ENCODE data around the gene NNT.

The NNT gene

DNA sequence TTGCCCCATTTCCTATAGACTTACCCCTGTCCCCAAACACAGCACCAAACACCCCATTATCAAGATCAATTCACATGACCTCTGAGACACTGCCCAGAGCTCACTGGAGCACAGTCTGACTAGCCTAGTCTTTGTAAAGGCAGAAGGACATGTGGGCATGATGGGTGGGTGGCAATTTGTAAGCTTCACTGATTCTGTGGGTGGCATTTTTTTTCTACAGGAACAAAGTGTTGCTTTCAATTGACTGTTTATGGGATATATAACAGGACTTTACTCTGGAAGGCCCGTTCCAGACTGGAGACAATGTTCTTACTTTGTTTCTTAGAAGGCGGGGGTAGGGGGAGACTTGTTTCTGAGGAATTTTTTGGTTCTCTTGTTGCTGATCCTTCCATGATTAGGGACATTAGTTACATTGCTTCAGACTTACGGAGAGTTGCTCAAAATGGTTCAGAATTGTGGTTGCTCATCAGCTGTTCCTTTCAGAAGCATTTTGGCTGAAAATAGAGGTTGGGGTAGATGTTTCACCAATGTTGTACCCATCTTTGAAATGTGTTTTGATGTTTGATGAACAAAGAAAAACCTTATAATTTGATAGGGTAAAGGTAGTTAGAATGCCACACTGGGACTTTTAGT lies 20.2 kb downstream of the NNT start:
- DNase-seq (ENCODE audit: low read depth in 2 of 2), result no peak

DNA sequence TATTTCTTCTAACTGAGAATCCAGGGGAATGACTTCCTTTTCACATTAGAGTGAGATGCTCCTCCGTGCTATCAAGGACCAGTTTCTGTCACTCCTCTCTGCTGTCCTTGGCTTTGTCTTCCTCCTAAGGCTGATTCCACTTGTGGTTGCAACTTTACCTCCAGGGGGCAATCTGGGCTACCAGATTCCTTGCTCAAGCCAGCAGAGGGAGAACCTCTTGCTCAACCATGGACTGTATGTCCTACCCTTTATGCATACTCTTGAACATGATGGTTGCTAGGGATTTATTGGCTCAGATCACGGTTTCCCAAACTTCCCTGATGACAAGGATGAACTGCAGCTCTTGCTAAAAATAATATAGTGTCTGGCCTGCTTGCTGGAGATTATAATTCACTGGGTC lies 24.0 kb downstream of the NNT start:
- DNase-seq (ENCODE audit: low read depth in 2 of 2), result no peak

DNA sequence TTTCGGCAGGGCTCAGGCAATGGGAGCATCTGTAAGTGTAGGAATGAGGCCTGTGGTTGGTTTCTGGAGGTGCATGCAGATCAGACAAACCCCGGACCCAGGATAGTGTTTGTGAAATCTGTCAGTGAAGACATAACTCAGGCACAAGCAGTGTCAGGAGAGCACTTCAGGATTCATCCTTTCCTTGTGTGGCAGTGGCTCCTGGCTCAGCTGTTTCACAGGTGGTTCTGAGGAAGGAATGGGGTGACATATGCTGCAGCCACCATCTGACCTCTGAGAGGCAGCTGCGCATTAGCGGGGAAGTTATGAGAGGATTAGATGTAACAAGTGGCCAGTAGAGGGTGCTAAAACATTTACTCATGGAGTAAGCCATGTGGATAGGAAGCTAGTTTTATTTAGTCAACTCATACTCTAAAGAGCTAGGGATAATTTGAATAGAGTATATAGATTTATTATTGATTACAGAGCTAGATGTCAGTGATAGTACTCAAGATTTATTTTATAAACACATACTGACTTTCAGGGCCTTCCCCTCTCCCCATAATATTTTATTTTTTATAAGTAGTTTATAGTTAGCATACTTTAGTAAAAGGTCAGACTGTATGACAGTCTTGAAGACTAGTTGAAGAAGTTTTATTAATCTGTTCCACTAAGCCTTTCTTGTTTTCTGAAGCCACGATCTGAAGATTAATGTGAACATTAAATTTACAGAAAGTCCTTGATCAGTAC lies 28.4 kb downstream of the NNT start:
- no peak for DNase-seq (ENCODE audit: low read depth in 2 of 2)

DNA sequence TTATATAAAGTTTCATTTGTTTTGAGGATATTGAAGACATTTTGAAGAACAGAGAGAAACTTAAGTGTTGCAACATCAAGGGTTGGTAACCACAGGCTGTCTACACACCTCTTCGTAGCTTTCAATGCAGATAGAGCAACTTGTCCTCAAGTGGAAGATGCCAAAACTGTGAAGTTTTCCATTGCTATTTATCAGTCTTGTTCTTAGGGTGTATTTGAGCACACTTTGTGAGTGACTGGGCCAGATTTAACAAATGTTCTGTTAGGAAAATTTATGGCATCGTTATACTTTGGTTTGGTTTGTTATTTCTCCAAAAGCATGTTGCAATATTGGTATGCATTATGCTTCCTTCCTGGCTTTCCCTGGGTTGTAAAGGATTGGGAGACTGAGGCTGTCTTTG lies 31.6 kb downstream of the NNT start:
- no peak for DNase-seq (ENCODE audit: low read depth in 2 of 2)

DNA sequence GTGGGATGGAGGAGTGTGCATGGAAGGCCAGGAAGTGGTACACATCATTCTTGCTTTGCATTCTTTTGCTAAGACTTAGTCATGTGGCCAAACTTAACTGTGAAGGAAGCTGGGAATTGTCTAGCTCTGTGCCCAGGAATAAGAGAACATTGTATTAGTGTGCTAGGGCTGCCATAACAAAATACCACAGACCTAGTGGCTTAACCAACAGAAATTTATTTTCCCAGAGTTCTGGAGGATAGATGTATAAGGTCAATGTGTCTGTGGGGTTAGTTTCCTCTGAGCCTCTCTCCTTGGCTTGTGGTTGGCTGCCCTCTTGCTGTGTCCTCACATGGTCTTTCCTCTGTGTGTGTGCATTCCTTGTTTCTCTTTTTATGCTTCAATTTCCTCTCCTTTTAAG lies 32.4 kb downstream of the NNT start:
- DNase-seq (ENCODE audit: low read depth in 2 of 2), result no peak

DNA sequence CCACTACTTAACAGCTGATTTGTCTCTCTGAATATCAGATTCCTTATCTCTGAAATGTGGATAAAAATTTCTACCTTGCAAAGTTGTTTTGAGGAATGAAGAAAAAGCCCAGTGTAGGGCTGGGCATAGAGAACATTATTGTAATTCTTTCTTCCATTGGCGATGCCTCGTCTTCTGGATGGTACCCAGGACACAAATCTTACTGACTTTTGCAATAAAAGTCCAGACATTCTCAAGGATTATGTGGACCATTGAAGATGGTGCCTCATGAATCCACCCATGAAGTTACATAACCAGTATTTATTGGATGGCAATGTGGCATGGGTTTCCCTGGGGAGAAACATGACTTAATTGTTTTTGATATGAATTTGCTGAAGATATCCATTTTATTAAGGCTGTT lies 33.1 kb downstream of the NNT start:
- no peak for DNase-seq (ENCODE audit: low read depth in 2 of 2)

DNA sequence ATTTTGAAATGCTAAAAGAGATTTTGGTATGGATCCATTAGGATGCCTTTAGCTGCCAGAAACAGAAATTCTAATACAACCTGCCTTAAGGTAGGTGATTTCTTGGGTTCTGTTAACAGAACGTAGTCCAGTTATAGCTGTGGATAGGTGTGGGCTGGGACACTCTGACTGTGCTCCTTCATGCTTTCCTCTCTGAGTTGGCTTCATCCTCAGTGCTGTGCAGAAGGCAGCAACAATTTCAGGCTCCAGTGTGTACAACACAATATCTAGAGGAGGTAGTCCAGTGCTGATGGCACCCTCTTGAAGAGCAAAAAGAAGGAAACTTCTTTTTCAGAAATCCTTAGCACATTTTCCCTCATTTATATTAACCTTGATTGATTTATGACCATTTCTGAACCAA lies 34.4 kb downstream of the NNT start:
- no peak for DNase-seq (ENCODE audit: low read depth in 2 of 2)

DNA sequence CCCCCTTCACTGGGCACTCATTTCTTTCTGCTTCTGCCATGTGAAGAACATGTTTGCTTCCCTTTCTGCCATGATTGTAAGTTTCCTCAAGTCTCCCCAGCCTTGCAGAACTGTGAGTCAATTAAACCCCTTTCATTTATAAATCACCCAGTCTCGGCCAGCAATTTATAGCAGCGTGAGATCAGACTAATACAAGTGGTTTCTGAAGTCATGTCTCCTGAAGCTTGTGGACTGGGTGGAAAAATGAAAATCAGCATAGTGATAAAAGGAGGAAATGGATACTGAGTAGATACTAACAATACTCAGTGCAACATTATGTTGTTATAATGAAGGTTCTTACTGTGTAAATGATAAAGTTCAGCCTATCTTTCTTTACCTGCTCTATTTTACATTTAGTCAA lies 35.1 kb downstream of the NNT start:
- DNase-seq (ENCODE audit: low read depth in 2 of 2), result no peak

DNA sequence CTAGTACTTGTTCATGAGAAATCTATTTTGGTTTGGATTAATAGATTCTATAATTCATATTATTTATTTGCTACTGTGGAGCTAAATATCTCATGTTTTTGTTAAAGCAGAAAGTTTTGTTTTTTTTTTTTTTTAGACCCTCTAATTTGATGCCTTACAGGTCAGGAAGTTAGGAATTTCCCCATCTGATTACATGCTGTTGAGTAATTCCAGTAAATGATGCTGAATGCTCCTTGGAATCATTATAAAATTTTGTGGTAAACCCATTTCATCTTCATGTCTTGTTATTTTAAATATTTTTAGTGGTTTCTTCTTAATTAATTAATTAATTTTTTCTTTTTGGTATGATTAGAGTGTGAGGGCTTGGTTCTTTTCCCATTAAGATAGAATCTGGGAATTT lies 35.6 kb downstream of the NNT start:
- DNase-seq (ENCODE audit: low read depth in 2 of 2), result no peak

DNA sequence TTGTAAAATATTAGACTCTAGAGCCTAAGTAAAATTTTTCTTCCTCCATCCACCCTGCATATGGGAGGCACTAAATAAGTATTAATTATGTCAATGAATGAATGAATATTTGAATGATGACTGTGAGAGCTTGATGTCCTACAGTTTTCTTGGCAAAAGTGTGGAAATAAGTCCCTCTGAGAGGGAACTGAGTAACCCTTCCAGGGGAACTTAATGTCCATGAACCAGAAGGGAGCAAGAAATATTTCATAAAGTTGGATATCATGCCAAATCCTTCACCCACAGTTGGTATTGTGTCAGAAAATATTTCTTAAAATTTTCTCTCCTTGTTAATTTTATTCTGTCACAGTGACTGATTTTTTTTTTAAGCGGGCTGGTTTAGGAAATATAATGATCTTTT lies 36.6 kb downstream of the NNT start:
- no peak for DNase-seq (ENCODE audit: low read depth in 2 of 2)

DNA sequence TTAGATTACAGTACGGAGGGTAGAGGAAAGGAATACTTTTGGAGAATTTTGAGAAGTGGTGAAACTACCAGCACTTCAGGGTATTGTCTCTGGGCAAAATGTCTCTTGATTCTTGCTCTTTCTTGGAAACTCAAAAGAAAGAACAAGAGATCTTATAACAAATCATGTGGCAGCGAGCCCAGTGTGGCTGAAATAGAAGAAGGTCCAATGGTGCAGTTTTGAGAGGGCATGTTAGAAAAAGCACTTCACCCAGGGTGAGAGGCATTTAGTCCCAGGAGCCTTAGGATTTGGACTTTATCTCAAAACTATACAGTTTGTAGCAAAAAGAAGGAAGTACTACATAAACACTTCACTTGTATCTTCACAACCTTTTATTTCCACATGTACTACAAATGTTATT lies 39.4 kb downstream of the NNT start:
- no peak for DNase-seq (ENCODE audit: low read depth in 2 of 2)

DNA sequence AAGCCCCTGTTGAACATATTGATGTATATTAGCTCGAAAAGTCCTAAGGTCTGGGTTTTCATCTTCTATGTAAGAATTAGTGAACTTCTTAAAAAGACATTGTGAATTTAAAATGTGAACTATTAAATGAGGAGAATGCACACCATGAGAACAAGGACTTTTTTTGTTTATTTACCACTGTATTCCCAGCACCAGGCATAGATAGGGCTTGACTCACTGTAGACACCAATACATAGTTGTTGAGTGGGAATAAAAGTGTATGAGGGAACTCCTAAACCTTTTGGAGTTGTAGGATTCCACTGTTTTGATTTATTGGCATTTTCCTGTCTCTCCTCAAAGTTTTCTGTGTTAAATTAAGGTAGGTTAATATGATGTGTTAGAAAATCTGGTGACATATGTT lies 40.3 kb downstream of the NNT start:
- DNase-seq (ENCODE audit: low read depth in 2 of 2), result no peak

DNA sequence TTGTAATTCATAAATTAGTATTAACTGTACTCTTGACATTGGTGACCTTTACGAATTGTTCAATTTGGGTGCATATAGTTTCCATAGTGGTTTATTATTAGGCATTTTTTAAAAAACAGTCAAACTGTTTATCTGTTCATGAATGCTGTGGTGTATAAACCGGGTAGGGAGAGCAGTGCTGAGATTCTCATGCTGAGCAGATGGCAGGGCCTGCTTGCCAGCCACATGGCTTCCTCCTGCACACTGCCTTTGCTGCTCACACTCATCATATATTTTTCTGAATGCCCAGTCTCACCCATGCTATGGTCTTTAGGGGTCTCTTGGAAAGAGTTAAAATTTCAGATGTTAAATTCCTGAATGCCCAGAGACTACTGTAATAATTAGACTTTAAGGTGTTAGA lies 40.8 kb downstream of the NNT start:
- DNase-seq (ENCODE audit: low read depth in 2 of 2), result no peak

DNA sequence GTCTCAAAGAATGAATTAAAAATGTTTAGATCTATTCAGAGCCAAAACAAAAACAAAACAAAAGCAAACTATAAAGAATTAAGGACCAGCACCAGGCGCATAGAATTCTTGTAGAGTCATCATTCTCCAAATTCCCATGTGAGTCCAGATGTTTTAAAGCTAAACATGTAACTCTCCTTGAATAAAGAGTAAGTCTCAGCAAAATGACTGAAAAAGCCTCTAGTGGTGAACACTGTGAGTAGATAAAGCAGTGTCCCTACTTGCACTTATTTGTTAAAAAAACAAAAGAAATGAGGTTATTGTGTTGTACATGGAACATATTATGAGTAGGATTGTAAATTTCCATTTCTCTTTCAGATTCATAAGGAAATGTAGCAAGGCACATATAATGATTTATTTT lies 44.0 kb downstream of the NNT start:
- no peak for DNase-seq (ENCODE audit: low read depth in 2 of 2)

DNA sequence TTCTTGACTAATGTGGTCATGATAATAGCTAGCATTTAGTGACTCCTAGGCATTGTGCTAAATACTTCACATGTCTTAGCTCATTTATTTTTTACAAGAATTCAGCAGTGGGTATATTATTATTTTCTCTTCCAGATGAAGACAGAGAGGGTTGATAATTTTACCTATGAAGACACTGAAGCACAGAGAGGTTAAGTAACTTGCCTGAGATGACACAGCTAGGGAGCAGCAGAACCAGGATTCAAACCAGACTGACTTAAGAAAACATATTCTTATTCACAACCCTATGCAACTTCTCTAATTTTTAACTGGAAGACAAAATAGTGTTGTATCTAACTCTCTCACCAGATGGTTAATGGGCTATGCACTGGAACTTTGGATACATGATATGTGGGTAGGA lies 44.8 kb downstream of the NNT start:
- DNase-seq (ENCODE audit: low read depth in 2 of 2), result no peak

DNA sequence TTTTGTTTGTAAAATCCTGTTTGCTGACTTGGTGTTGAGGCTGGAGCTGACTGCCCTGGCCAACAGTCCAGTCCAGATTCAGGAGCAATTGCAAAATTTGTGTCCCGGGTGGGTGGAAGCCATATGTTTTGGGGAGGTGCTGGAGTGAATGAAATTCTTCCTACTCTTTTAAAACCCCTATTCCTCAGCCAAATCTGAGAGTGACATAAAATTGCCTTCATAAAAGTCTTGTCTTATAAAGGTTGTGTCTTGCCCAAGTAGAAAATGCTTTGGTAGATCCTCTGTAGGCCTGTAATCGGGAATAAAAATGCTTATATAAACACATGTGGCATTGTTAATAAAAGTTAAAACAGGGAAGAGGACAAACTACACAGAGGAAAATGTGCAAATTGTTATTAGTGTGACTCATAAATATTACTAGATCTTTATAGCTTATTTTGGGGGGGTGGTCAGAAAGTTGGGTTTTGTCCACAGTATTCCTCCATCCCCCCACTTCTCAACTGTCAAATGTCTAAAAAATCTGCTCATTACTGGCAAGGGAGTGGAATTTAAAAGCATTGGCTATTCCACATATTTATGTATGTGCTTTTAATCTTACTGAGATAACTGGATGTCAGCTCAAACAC lies 45.6 kb downstream of the NNT start:
- DNase-seq (ENCODE audit: low read depth in 2 of 2), result no peak

DNA sequence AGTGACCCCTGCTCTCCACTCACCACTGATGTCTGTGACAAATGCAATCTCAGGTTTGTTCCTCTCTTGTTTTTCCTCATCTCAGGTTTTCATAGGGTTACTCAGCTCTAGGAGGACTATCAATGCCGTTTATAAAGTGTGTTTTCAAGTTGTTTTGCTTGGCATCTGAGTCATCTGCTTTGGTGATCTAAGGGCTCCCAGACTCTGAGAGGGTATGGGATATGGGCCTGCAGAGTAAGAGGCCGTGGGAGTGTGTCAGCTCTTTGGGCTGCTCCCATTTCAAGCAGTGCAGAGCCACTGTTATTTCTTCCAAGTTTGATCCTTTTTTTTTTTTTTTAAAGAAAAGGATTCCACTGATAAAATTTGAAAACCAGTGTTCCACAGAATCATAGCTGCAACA lies 46.3 kb downstream of the NNT start:
- DNase-seq (ENCODE audit: low read depth in 2 of 2), result no peak

DNA sequence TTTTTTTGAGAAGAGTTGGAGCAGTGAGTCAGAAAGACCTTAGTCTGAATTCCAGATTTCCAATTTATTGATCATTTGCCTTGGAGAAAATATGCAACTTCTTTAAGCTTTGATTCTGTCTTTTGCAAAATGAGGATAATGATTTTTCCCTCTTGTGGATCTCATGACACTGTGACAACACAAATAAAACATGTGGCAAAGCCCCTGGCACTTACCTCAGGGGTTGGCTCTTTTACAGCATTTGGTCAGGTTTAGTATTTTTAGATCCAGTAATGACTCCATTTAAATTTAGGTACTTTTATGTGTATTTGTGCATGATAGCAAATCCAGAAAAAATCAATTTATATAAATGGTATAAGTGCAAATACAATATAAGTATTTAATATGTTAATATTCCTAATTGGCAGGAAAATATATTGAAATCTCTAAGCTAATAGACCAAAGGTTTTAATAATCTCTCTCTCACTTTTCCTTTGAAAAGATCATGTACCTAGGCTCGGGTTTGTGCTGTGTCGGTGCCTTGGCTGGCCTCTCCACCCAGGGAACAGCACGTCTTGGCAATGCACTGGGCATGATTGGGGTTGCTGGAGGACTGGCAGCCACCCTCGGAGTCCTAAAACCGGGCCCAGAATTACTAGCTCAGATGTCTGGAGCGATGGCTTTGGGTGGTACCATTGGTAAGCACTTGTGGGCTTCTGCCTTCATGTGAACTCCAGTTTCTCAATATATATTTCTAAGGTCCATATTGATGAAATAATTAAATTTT lies 49.7 kb downstream of the NNT start:
- no peak for DNase-seq (ENCODE audit: low read depth in 2 of 2)

DNA sequence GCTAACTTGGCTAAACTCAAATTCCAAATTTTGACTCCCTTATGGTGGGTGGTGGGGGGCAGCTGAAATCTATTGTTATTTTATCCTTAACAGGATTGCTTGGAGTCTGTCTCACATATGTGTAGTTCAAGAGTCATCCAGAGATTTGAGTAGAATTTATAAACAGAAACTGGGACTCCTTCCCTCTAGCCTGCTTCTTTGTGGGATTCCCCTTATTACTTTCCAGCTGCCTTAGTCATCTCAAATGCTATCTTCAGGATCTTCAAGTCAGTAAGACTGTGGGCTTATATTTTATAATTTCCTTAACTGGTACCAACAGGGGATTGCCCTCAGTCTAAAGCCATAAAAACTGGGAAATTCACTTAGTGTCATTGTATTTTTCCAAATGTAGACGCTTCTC lies 55.5 kb downstream of the NNT start:
- DNase-seq (ENCODE audit: low read depth in 2 of 2), result no peak

DNA sequence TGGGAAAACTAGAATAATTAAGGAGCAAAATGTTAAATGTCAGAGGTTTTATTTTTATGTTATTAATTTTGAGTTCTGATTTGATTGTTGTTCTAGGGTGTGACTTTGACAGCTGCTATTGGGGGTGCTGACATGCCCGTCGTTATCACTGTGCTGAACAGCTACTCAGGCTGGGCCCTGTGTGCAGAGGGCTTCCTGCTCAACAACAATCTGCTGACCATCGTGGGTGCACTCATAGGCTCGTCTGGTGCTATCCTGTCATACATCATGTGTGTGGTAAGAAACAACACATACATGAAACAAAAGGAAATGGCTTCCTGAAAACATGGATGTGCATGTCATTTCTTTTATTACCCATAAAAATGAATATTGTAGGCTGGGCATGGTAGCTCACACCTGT lies 56.1 kb downstream of the NNT start:
- no peak for DNase-seq (ENCODE audit: low read depth in 2 of 2)

DNA sequence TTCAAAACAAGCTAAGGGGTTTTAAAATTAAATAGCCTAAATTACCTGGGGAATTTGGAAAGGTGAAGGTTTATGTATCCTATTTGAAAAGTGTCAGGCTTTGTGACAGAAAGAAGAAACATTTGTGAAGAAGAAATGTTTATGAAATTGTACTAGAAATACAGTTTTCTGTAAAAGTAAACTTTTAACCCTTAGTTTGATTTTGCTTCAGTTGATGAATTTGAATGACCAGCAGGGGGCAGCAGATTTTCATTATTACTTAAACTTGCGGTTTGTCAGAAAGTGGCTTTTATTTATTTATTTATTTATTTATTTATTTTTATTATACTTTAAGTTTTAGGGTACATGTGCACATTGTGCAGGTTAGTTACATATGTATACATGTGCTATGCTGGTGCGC lies 58.1 kb downstream of the NNT start:
- DNase-seq (ENCODE audit: low read depth in 2 of 2), result peak in 1 of 2 donors; percentile 2

DNA sequence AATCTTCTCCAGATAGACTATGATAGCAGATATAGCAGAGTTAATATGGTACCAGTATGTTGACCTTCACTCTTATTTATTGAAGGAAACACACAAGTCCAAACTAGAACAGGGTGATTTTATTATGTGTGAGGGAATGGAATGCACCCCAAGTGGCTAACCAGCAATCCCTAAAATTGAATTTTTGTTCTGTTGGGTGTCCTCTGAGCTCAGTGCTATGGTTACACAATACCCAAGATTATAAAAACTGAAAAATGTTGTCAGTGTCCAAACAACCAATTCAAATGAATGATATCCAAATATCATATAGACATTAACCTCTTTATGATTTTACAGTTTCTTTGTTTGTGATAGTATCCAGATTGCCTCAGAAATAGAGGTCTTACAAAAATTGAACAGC lies 60.9 kb downstream of the NNT start:
- no peak for DNase-seq (ENCODE audit: low read depth in 2 of 2)

Measured in stimulated activated CD8-positive, alpha-beta memory T cell treated with anti-CD3 and anti-CD28 coated beads, Interleukin-2, amount 100 ng/mL, for 48 hours (primary cell).